ENCODE results near the gene SCP2D1.
"Not testable (repeated sequence)": the region's sequence is repeated elsewhere in the genome, so short reads cannot be mapped to it uniquely, and the experiment has no call there.

Gene SCP2D1

DNA sequence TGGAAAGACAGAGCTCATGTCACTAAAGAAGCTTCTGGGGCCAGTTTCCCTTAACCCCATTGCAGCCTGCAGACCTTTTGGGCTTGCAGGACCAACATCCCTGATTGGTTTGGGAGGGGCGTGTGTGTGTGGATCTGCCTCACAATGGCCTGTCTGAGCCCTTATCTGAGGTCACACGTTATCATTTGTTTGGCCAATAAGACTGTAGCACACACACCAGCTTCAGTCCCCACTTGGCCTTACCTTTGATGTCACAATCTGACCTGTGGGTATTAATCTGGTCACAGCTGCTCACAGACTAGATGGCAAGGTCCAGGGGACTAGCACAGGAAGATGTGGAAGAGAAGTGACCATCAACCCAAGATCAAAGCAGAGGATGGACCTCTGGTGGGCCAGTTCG lies at the start of gene SCP2D1:
SCP2D1 (plus strand) TSS at position 301 of the 400 bp plus-strand sequence; CDS start at position 334, 33 bp downstream.
- DNase-seq = no peak

DNA sequence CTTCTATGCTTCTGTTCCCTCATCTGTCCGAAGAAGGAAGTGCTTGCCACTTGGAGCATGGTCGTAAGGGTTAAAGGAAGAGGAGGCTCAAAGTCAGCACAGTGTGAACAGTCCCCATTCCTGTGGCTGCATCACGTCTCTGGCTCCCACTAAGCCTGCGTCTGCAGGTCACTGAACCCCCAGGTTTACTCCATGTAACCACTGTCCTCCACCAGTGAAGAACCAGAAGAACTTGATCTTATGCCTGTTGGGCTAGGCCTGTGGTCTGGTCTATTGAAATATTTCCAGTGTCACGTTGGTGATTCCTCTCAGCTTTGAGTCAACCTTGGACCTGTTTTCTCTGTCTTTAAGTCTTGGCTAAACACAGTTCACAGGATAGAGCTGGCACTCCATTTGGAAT lies 45.9 kb upstream of the SCP2D1 start:
- no peak for DNase-seq

DNA sequence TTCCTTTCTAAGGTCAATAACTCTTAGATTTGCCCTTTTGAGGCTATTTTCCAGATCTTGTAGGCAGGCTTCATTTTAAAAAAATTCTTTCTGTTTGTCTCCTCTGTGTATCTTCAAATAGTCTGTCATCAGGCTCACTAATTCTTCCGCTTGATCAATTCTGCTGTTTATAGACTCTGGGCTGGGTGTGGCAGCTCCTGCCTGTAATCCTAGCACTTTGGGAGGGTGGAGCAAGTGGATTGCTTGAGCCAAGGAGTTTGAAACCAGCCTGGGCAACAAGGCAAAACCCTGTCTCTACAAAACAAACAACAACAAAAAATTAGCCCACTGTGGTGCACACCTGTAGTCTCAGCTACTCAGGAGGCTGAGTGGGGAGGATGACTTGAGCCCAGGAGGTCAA lies 40.0 kb upstream of the SCP2D1 start:
- no peak for DNase-seq

- no peak for DNase-seq
These were observed 39.4 kb upstream of the SCP2D1 start for GRCh38 chr20:18774207-18774606.

GRCh38 chr20:18775633-18776032 lies 38.0 kb upstream of the SCP2D1 start:
- peak in 1 of 2 experiments; percentile 5 for DNase-seq

DNA sequence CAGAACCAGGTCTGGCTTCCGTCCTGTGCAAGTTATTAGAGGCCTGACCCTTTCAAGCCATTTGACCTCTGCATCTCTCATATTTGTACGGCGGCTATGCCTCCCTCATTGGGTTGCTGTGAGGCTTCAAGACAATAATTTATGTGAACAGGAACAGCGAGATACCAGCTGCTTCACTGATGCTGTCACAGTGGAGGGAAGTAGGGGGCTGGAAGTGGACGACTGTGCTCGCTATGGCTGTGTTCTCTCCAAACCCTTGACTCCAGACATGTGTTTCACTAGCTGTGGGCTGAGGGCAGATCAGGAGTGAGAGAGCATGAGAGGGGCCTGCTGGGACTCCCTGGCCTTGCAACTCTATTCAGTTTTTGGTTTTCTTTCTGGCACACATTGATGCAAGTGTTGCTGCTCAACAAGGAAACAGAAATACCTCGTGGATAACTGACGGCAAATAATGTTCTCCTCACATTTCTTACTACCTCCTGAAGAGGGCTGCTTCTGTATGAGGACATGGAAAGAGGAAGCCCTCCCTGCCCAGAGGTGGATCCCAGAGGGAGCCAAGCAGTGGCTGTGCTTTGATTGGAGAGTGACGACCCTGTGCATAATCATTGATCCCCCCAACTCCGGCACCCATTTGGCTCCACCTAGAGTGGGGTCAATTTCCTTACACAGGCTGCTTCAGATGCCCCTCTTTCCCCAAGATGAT lies 34.7 kb upstream of the SCP2D1 start:
- DNase-seq = no peak

DNA sequence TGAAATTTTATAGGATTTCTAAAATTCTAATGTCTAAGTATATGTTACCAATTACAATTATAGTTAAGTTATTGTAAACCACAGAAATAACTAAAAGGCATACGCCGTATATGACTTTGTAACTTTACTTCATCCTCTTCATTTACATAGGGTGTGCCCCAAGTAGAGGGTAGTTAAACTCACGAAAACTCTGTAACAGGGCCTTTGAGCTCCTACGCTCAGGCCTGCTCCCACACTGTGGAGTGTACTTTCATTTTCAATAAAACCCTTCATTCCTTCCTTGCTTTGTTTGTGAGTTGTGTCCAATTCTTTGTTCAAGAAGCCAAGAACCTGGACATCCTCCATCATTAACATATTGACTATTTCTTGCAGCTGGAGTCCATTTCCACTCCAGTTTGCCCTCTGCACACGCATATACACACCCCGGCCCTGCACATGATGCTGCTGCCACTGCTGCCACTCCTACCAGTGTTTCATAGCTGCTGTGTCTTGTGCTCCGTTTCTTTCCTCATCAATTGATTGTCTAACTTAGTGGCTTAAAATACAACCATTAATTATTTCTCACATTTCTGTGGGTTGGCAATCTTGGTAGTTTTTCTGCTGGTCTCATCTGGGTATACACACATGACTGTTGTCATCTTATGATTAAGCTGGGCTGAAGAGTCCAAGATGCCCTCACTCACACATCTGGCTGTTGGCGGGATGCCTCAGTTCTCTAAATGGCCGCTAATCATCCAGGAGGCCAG lies 33.0 kb upstream of the SCP2D1 start:
- DNase-seq = no peak

DNA sequence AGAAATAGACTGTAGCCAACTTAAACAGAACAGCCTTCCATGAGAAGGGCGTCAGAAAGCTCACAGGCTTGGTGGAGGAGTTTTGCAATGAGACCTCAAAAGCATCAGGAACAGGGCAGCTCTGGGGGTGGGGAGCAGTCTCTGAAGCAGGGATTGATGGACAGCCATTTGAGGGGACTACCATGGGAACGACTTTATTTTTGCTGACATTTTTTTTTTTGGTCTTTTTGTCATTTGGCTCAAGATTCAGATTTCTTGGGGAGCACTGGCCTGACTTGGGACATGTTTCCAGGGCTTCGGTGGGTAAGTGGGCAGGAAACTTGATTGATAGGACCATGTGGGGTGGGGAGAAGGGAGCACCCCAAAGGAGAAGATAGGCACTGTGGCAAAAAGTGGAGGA lies 32.1 kb upstream of the SCP2D1 start:
- no peak for DNase-seq

- no peak for DNase-seq
These were observed 30.1 kb upstream of the SCP2D1 start for GRCh38 chr20:18783385-18783959.

GRCh38 chr20:18787046-18787445 lies 26.5 kb upstream of the SCP2D1 start:
- DNase-seq = not testable (repeated sequence)

DNA sequence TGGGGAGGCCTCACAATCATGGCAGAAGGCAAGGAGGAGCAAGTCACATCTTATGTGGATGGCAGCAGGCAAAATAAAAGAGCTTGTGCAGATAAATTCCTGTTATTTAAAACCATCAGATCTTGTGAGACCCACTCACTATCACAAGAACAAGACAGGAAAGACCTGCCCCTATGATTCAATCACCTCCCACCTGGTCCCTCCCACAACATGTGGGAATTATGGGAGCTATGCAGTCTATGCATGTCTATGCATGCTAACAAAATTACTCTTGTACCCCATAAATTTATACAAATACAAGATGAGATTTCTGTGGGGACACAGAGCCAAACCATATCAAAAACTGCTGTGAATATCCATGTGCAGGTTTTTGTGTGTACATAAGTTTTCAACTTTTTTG lies 25.6 kb upstream of the SCP2D1 start:
- no peak for DNase-seq

- no peak for DNase-seq
These were observed 22.8 kb upstream of the SCP2D1 start for GRCh38 chr20:18790787-18791186.

- DNase-seq = peak; percentile 87 to 95
These were observed 19.8 kb upstream of the SCP2D1 start for GRCh38 chr20:18793625-18794427.

GRCh38 chr20:18794428-18794787 lies 19.2 kb upstream of the SCP2D1 start:
- no peak for DNase-seq

GRCh38 chr20:18795366-18795765 lies 18.2 kb upstream of the SCP2D1 start:
- DNase-seq = no peak

DNA sequence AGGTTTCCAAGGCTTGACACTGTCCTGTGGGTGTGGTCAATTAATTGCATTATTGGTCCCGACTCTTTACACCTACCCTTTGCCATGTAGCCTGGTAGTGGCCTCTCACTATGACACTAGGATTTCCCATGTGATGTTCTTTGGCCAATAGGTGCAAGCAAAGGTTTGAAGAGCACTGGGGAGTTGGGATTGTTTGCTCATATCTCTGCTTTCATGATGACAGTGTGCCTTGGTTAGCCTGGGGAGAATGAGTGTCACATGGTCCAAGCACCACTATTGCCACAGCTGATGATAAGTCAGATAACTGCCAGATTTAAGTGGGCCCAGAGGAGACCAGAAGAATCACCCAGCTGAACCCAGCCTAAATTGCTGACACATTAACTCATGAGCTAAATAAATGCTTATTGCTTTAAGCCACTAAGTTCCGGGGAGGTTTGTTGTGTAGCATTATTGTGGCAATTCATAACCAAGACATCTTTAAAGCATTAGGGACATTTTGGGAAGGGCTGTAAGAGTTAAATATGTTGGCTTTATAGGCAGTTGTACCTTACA lies 17.2 kb upstream of the SCP2D1 start:
- DNase-seq = no peak

DNA sequence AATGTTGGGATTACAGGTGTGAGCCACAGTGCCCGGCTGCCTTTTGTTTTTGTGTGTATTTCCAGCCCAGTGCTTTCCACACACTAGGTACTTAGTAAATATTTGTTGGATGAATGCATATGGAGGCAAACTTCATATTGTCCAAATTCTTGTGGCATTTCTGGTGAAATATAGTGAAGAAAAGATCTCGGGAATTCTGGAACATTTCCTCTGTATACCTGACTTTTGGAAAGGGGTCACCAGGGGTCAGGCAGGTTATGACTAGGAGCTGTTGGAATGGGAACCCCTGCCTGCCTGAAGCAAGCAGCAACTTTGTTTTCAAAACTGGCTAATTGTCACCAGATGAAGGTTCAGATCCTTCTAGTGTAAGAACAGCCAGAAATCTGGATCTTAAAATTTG lies 12.1 kb upstream of the SCP2D1 start:
- DNase-seq = no peak

- DNase-seq = no peak
These were observed 11.5 kb upstream of the SCP2D1 start for GRCh38 chr20:18802012-18802634.

DNA sequence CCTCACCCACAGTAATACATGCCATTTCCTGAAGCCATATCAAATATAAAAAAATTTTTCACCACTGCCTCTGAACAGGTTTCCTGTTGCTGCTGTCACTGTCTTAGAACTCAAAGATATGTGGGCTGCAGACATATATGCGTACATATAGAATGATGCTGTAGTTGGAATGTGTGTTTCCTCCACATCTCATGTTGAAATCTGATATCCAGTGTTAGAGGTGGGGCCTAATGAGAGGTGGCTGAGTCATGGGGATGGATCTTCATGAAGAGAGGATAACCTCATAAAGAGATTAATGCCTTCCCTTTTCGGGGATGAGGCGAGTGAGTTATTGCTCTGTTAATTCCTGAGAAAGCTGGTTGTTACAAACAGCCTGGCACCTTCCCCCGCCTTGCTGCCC lies 7.7 kb upstream of the SCP2D1 start:
- no peak for DNase-seq

DNA sequence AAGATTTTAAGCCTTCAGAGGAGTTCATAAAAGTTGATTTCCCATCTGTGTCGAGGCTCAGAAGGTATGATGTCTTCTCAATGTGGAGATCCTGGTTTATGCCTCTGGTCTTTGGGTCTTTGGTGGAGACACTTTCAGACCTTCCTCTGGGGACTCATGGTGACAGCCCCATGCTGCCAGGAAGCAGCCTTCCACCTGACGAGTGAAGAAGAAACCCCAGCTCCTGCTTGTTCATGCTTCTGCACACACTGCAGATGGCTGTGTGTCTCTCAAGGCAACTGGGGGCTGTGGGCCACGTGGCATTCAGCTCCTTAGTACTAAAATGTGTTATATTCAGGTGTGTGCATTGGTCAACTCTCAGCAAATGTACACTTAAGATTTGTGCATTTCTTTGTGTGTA lies 4.9 kb upstream of the SCP2D1 start:
- no peak for DNase-seq

DNA sequence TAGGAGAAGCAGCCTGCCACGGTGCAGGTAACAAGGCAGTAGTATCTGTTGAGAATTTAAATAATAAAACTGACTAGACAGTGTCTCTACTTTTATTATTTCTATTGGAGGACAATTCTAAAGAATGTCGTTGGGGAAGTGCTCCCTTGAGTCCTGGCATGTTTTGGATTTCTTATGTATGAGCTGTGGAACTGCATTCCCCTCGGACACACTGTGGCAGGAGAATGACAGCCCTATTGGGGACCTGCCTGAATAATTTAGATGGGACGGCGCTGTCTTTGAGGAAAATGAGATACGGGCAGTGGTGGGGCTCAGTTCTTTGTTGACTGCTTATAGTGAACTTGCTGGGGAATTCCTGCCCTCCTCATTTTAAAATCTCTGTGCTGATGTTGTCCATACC lies 2.4 kb upstream of the SCP2D1 start:
- no peak for DNase-seq

DNA sequence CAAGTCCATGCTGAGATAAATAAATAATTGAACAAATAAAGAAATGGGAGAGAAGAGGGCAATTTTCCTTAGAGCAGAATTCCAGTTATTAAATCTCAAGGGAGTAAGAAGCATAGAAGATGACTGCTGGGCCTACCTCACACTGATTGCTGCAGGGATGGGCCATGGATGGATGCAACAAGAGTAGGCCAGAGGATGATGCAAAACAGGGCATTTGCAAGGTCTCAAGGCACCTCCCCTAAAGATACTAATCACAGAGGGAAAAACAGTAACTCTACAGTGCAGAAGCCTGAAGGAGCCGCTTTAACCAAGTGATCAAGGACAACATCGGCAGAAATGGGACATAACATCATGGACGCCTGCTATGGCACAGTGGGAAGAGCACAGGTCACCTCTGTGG lies 1.7 kb upstream of the SCP2D1 start:
- DNase-seq = no peak

All from NCI-H526 (cell line).